GM18861 (cell line): ENCODE results near the gene KRTAP29-1.
"Not testable (repeated sequence)": the region's sequence is repeated elsewhere in the genome, so short reads cannot be mapped to it uniquely, and the experiment has no call there.

Experiments
- ATAC-seq: cut with Tn5 transposase; IDR thresholded peaks from one replicate; pipeline ENCODE4 v1.9.1; 2021; ENCODE audit not compliant: unreplicated experiment

Gene KRTAP29-1, protein sequence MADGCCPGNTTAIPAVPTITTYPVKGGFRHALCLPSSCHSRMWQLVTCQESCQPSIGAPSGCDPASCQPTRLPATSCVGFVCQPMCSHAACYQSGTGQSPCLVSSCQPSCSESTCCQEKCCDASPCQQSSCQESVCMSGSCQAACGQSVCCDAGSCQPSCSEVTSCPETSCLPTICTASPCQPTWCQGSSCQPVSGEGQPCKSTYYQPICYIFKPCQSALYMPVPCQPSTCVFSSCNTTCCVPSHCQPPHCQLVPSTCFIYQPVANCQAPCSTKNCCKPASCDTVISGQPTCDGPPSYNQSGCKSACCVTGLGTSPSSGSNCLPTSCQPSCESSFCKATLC

DNA sequence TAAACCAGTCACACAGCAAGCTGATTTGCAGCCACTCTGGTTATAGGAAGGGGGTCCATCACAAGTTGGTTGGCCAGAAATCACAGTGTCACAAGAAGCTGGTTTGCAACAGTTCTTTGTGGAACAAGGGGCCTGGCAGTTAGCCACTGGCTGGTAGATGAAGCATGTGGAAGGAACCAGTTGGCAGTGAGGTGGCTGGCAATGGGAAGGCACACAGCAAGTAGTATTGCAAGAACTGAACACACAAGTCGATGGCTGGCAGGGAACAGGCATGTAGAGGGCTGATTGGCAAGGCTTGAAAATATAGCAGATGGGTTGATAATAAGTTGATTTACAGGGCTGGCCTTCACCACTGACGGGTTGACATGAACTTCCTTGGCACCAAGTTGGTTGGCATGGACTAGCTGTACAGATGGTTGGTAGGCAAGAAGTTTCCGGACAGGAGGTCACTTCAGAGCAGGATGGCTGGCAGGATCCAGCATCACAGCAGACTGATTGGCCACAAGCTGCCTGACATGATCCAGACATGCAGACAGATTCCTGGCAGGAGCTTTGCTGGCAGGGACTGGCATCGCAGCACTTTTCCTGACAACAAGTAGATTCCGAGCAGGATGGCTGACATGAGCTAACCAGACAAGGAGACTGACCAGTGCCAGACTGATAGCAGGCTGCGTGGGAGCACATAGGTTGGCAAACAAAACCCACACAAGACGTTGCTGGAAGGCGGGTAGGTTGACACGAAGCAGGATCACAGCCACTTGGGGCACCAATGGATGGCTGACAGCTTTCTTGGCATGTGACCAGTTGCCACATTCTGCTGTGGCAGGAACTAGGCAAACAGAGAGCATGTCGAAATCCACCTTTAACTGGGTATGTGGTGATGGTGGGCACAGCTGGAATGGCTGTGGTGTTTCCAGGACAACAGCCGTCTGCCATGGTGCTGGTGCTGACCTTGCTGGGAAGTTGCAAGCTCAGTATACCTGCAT lies at the start of gene KRTAP29-1:
KRTAP29-1 (minus strand) TSS at position 936 of the 986 bp plus-strand sequence; CDS start at position 936, 0 bp downstream.
- ATAC-seq: no peak

DNA sequence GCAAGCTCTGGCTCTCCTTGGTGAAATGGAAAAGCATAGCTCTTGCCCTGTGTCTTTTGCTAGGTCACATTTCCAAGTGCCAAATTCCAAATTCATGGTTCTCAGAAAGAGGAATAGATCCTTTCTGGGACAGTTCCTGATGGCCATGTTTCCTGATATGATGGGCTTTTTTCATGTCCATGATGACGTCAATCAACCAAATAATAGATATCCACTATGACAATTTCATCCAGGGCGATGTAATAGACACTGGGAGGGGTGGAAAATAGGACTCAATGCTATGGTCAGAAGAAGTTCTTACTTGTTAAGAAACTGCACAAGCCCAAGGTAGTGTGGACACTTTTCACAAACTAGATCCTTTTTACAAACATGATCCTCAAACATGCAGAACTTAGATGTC lies 48.5 kb upstream of the KRTAP29-1 start:
- ATAC-seq: no peak

DNA sequence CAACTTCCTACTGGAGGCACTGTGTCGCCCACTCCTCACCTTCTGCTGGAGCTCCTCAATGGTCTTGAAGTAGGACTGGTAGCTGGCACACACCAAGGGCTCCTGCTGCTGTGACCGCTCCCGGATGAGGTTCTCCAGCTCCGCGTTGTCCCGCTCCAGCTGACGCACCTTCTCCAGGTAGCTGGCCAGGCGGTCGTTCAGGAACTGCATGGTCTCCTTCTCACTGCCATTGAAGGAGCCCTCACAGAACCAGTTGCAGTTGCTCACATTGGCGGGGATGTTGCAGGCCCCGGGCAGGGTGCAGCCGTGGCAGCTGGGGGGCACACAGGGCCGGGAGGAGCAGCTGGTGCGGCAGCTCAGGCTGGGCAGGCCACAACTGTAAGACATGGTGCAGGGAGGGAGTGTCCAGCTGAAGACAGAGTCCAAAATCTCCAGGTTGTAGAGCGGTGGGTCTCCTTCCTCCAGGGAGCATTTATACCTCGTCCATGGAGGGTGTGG lies 47.8 kb upstream of the KRTAP29-1 start, which contains the start of gene KRT33A:
KRT33A (minus strand) TSS at position 448 of the 498 bp plus-strand sequence; CDS start at position 387, 61 bp downstream.
- ATAC-seq: not testable (repeated sequence)

DNA sequence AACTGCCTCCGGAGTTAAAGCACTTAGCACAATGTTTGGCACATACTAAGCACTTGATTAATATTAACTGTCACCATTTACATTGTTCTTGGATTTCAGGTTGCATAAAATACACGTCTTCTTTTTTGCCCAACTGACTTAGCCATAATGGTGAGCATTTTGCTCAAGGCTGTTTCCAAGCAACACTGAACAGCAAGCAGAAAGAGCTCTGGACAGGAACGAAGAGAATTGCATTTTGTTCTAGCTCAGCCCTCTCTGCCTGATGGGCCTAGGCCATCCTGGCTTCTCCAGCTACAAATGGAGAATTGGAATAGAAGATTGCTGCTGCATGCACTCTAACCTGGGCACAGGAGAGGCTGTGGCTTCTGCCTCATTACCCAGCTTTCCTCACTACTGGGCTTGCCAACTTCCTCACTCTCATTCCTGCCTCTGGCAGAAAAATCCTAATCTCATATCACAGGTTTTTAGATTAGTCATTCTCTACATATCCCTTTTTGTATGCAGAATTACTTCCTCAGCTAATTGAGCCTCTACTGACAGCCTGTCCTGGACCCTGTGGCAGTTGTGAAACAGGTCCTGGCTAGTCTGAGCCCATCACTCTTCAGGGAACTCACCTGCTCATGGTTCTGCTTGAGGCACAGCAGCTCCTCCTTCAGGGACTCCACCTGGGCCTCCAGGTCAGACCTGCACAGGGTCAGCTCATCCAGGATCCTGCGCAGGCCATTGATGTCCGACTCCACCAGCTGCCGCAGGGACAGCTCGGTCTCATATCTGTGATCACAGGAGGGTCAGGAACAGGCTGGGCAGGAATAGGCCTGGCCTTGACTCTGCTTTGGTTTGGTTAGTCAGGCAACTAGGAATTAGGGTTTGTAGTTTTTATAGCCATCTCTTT lies 45.5 kb upstream of the KRTAP29-1 start:
- no peak for ATAC-seq

DNA sequence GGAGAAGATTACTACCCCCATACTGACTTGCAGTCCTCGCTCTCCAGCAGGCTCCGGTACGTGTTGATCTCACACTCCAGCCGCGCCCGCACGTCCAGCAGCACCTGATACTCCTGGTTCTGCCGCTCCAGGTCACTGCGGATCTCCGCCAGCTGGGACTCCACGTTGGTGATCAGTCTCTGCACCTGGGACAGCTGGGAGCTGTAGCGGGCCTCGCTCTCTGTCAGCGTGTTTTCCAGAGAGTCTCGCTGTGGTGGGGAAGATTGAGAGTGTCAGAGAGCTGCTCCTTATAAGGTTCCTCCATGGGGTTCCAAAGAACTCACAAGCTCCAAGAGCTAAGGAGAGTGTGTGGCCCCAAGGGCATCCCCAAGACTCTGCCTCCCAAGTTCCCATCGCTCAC lies 43.8 kb upstream of the KRTAP29-1 start:
- not testable (repeated sequence) for ATAC-seq

DNA sequence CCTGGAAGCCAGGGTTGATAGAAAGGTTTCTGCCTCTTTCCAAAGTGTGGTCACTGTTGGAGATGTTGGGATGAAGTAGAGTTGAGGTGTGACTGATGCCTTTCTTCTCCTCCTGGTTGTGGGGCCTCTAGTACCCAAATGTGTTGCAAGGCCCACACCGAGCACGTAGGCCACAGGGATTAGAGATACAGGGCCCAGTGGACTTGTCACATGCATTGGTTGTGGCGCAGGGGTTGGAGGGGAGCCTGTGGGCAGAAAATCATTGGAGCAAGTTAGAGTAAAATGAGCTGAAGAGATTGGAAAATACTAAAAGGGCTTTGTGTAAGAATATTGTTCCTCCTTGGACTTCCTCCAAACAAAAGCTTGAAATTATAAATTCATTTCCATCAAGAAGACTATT lies 43.3 kb upstream of the KRTAP29-1 start:
- ATAC-seq: no peak

DNA sequence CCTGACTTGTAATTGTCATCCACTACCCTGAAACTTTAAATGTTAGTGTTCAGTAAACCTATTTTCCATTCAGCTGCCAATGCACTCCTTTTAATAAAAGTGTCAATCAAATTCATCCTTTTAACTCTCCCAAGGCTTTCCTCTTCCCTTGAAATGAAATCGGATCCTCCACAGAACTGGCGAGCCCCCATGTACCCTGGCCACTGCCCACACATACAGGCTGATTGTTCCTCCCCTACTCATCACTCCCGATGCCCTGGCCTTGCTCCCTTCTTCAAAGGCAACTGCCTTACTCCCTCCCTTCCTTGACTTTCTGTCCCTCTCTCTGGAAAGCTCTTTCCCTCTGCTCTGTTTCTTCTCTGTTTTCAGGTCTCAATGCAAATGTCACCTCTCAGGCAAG lies 40.4 kb upstream of the KRTAP29-1 start:
- ATAC-seq: no peak

DNA sequence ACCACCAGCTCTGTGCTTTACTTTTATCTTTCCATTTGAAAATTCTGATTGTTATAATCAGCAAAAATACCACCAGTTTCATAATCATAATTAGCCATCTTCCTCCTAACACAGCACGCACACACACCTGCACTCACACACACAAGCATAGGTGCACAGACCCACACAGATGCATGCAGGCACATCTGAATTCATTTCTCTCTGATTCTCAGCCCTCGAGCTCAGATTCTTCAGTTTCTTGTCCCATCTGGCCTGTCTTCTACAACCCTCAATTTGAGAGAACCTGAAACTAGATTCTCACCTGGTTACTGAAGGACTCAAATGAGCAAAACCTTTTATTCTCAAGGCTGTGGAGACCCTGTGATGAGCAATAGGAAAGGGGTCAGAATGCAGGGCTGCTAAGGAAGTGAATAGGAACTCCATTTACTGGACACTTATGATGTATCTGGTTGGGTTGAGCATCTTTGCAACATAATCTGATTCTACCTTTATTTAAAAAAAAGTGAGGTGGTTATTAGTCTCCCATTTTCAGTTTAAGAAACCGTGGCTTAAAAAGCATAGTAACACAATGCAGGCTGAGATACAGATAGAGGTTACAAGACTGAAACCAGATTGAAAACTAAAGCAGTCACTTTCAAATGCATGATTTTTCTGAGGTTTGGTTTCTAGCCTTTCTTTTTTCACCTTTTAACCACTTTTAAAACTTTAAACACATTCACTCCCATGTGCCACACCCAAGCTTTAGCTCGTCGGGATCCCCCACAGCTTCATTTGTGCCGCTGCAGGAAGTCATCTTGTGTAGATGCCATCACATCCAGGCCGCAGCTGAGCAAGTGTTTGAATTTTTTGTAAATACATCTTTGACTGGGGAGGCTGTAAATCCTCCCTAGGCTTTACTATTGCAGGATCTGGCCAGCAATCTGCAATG lies 38.5 kb upstream of the KRTAP29-1 start:
- ATAC-seq: peak; percentile 20

DNA sequence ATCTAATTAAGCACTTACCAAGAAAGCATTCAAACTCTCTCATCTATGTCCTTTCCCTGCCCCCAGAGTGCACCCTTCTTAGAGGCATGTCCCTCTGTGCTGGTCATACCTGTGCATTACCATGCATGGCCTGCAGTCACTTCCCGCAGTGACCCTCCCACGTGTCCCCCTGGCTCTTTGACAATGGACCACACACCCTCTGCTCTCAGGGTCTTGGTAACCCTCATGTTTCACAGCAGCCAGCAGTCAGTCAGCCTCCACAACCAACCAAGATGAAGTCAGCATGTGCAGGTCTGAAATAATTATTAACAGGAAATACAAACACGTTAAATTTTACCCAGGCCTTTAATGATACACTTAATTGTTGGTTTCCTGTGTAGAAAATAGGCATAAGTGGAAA lies 37.8 kb upstream of the KRTAP29-1 start:
- peak; percentile 31 for ATAC-seq

DNA sequence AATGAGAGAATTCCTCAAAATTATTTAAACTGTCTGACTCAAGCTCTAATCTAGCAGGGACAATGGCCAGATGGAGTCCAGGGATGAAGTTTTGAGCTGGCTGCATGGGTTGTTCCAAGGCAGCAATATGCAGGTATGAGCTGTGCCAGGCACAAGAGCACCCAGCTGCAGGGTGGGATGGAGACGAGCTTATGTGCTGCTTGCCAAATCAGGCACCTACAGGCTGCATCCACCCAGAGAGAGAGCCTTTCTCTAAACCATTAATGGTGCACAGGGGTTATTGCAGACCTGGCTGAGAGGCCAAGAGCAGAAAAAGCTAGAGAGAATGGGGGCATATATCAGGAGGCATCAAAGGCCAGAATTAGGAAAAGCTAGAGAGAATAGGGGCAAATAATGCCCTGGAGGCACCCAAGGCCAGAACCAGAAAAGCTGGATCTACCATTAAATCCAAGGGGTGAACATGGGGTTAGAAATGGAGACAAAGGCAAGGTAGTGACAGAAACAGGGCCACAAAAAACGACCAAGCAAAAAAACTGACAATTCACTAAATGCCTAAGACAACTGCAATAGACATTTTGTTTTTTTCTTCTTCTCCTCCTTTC lies 37.0 kb upstream of the KRTAP29-1 start:
- no peak for ATAC-seq

DNA sequence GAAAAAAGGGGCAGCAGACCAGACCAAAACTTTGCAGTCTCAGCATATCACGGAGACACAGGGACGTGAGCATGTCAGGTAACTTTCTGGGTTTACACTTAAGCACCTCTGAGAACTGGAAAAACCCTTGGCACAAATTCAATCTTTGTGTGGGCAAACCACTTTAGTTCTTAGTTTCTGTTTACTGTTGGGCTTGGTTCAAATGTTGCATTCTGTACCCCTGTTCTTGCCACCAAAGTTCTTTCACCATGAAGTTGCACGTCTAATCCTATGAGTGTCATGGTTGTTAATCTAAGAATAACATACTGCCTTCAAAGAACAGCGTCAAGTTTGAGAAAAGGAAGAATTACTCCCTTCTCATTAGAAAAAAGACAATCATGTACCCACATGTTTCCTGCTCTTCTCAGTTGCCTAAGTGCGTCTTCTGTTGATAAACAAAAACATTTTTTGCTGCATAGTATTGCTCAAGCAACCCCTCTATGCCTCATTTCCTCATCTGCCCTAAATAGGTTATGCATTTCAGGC lies 36.4 kb upstream of the KRTAP29-1 start:
- peak; percentile 37 for ATAC-seq

DNA sequence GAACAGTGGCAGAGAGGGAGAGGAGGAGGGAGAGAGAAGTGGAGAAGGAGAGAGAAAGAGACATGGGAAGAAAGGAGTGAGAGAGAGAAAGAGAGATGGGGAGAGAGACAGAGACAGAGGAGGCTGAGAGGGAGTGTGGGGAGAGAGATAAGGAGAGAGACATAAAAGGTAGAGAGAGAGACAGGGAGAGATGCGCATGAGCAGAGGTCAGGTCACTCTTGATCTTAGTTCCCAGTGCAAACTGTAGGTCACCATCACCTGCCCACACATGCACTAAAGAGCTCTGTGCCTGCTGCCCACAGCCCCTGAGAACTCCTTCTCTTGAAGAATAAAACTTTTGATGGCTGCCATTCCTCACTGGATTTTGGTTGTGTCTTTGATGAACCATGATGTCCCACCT lies 33.1 kb upstream of the KRTAP29-1 start:
- ATAC-seq: no peak

DNA sequence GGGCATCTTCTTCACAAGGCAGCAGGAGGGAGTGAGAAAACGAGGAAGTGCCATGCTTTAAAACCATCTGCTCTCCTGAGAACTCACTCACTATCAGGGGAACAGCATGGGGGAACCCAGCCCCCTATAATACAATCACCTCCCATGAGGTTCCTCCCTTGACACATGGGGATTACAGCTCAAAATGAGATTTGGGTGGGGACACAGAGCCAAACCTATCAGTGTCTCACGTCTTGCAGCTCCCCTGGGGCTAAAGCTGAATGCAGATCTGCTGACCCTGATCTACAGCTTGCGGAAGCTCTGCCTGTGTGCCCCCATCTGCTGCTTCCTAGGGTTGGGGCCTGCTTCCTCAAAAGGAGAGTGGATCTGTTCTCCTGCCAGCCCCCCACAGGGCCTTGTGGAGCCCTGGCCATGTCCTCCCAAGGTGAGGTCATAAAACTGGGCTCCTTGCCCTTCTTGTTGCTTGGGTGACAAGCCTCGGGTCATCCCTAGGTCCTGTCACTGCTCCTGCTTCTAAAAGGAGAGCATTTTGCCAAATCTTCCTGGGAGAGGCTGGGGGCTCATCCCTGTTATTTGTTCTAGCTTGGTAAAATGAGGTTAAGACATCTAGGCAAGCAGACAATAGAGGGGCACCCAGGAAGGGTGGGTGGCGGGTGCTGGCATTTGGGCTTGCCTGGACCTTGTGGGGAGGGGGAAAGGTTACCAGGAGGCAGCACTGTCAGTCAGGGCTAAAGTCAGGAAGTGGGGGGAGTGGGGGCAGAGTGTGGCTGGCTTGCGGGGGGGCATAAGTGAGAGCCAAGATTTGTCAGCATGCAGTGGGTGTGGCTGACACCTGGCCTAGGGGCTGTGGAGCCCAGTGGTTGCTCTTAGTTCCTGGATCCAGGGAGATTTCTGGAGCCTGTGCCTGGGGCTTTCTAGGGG lies 32.0 kb upstream of the KRTAP29-1 start:
- no peak for ATAC-seq

DNA sequence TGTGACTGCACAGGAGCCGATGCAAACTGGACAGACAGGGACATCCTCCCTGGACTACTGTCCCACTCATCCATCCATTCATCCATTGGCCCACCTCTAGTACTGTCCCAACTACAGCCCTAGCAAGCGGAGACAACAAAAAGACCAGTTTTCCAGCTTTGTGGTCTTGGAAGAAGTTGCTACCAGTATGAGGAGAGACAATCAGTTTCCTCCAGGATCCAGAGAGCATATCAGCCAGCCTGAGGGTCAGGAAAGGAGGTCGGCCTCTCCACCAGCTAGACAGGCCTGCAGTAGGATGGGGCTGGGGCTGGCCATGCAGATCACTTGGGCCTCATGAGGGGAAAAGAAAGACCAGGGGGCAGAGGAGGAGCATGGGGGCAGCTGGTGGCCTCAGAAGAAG lies 31.2 kb upstream of the KRTAP29-1 start:
- no peak for ATAC-seq

DNA sequence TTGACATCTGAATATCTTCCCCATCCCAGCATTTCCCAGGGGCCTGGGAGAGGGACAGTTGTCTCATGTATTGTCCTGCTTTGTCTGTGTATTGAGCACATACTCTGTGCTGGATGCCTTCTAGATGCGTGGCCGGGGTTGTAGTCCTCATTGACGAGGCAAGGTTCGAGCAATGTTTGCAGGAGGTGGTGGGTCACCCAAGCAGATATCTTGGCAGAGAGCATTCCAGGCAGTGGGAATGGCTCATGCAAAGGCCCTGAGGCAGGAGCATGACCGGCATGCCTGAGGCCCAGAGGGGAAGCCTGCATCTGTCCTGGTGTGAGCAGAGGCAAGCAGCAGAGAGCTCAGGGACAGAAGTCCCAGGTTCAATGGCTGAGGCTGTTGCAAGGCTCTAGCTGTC lies 30.4 kb upstream of the KRTAP29-1 start:
- no peak for ATAC-seq

DNA sequence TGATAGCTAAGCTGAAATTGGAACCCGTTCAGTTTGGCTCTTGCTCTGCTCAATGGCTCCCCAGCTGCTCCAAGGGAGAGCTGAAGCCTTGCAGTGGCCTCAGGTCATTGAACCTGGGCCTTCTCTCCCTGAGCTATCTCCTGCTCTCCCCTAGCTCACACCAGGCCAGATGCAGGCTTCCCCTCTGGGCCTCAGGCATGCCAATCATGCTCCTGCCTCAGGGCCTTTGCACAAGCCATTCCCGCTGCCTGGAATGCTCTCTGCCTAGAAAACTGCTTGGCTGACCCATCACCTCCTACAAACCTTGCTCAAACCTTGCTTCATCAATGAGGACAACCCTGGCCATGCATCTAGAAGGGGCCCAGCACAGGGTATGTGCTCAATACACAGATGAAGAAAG lies 29.6 kb upstream of the KRTAP29-1 start:
- ATAC-seq: no peak

DNA sequence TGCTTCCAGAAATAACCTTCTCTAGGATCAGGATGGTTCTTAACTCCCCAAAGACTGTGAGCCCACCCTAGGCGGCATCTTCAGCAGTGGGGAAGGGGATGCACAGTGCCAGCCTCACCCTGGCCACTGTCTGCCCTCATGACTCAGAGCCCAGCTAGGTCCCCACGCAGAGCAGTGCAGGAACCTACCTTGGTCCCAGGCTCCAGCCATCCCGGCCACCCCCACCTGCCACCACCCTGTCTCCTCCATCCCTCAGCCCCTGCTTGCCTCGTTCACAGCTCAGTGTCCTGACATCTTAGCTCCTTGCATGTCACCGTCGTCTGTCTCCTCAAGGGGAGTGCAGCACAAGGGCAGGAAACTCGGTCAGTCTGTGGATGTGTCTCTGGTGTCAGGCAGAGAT lies 29.0 kb upstream of the KRTAP29-1 start:
- no peak for ATAC-seq
